ENCODE measurements around the gene NXPH4. TPM values are rescaled to one million over a fixed set of nuclear protein-coding genes. Genes with fewer than 3 reads are reported as not detected.

The NXPH4 gene
- total and polyA plus RNA-seq, 10 of the 15 experiments (the other 5 are each of a cell fraction or from before 2014, with no cell fraction given) = 0.03 to 0.26 TPM; not detected in 8

- TF ChIP-seq NKRF (conservative IDR thresholded peaks at IDR 0.05) (no peak), SUPT20H (IDR thresholded peaks at IDR 0.05; ENCODE audit: borderline replicate concordance, control insufficient read depth, low read depth, low read length) (no peak), CREB1 (IDR thresholded peaks at IDR 0.05; ENCODE audit: low read depth) (no peak), RAD21 (IDR thresholded peaks at IDR 0.05; ENCODE audit: insufficient read depth, low read depth, low read length) (no peak)
Observed at GRCh38 chr12:57169046-57169795, 47.4 kb upstream of the NXPH4 start (continued).

- H3K27me3 ChIP-seq (replicated peaks in 1 of 2; ENCODE audit: control insufficient read depth in 2 of 2, insufficient read depth in 2 of 2, low read length in 1 of 2) = no peaks in the 10 kb centered on the region
- no peaks in the 10 kb centered on the region; the same call in 1 of the 2 replicates for H3K4me1 ChIP-seq (ENCODE audit: control insufficient read depth, insufficient read depth, low read length)
- ChIA-PET SMC1A (ENCODE audit: uncharacterized antibody, unreplicated experiment) (interaction anchor here (1.2 kb wide), 1 partner anchor 44 kb away, joined by 3 read pairs; no protein-coding TSS in a partner anchor), CTCF (interaction anchor here (1.0 to 1.6 kb wide), 6 partner anchors 13 to 58 kb away, joined by 3 to 9 read pairs (median 5); no protein-coding TSS in a partner anchor), RAD21 (ENCODE audit: unreplicated experiment) (interaction anchor here (1.6 kb wide), 1 partner anchor 46 kb away, joined by 4 read pairs; no protein-coding TSS in a partner anchor), POLR2A (no interaction called here)
- ATAC-seq = no peak
- H3K4me3 ChIP-seq = no peak overlapping the region
- intact Hi-C loops (cut with micrococcal nuclease; ENCODE audit: unreplicated experiment) (no loop called here), in situ Hi-C loops (cut with MboI) (no loop called here)
- TF ChIP-seq BCLAF1 (IDR thresholded peaks at IDR 0.05) = no peak
- TF ChIP-seq TBL1XR1 (IDR thresholded peaks at IDR 0.05; ENCODE audit: low read depth, low read length) = no peak
- no peak overlapping the region for H2AFZ ChIP-seq (ENCODE audit: control insufficient read depth, low read depth, low read length)
- no peak for FAIRE-seq
- no peaks in the 10 kb centered on the region for H3K9me3 ChIP-seq (replicated peaks; ENCODE audit: control insufficient read depth, insufficient read depth, low read length)
- no peaks in the 10 kb centered on the region for H3K36me3 ChIP-seq (ENCODE audit: control insufficient read depth in 2 of 2, insufficient read depth in 2 of 2, low read length in 1 of 2)
- no peak overlapping the region for H3K4me2 ChIP-seq (ENCODE audit: control insufficient read depth, insufficient read depth)
- DNase-seq (ENCODE audit: low read depth, low spot score) = no peak
- peaks cover 3% of the 10 kb centered on the region; the same call in 1 of the 2 replicates for H4K20me1 ChIP-seq (ENCODE audit: control insufficient read depth, insufficient read depth)
- no peak overlapping the region for H3K27ac ChIP-seq (ENCODE audit: control insufficient read depth, insufficient read depth)
- H3K79me2 ChIP-seq (ENCODE audit: control insufficient read depth, insufficient read depth, low read length) = no peaks in the 10 kb centered on the region
- no peak overlapping the region for H3K9ac ChIP-seq (ENCODE audit: control insufficient read depth, insufficient read depth, low read length)
- 64% methylated on average over 7 of the region's 7 CpGs for WGBS (ENCODE audit: insufficient coverage, insufficient replicate concordance, low lambda C conversion rate, missing lambda C conversion rate)
- BruUV-seq (replicated peaks) = no TSS peak
Observed at GRCh38 chr12:57169969-57170368, 46.6 kb upstream of the NXPH4 start.
